OCI-LY3 (cell line): Measurements from ENCODE around the gene HIGD2A.

Experiments
- EZH2phosphoT487 ChIP-seq: fragments of 200-600 bp; shearing (Covaris generic); IDR thresholded peaks from 2 replicates; pipeline ENCODE4 v1.6.1; 2018; ENCODE audit warnings: antibody characterized with exemption, mixed run types, low read depth
- TF ChIP-seq, protein P1 (sequence below): fragments of 200-600, 300-600 bp; sonication (generic); IDR thresholded peaks from 2 replicates; pipeline ENCODE4 v1.5.1; 2014; ENCODE audit warnings: antibody characterized with exemption, low read length, low read depth

DNA sequence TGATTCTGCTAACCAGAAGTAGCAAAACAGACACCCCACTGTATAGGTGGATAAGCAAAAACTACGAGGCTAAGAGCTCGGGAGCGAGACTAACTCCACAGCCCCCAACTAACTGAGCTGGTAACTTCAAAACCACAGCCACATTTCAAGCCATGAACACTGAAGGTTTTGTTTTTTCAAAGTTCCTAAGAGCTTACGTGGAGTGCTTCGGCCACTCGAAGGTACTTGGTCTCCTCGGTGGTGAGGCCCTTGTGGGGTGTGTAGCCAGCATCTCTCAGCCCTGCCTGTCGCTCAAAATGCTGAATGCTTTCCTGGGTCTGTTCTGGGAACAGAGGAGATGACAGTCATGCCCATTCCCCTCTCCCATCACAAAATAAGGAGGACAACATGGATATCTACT lies 38.1 kb upstream of the HIGD2A start:
- TF ChIP-seq, protein P1, sequence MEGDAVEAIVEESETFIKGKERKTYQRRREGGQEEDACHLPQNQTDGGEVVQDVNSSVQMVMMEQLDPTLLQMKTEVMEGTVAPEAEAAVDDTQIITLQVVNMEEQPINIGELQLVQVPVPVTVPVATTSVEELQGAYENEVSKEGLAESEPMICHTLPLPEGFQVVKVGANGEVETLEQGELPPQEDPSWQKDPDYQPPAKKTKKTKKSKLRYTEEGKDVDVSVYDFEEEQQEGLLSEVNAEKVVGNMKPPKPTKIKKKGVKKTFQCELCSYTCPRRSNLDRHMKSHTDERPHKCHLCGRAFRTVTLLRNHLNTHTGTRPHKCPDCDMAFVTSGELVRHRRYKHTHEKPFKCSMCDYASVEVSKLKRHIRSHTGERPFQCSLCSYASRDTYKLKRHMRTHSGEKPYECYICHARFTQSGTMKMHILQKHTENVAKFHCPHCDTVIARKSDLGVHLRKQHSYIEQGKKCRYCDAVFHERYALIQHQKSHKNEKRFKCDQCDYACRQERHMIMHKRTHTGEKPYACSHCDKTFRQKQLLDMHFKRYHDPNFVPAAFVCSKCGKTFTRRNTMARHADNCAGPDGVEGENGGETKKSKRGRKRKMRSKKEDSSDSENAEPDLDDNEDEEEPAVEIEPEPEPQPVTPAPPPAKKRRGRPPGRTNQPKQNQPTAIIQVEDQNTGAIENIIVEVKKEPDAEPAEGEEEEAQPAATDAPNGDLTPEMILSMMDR: no peak
- TF ChIP-seq EZH2phosphoT487: no peak
